Inflammatory macrophage (primary cell): ENCODE data around the gene DZIP1L.
"Not testable (repeated sequence)": the region's sequence is repeated elsewhere in the genome, so short reads cannot be mapped to it uniquely, and the experiment has no call there.

Experiments
- DNase-seq, 2 donors: peaks; one replicate each; pipeline ENCODE4 v3.0.0-alpha.2; 2020 to 2022

Gene DZIP1L

DNA sequence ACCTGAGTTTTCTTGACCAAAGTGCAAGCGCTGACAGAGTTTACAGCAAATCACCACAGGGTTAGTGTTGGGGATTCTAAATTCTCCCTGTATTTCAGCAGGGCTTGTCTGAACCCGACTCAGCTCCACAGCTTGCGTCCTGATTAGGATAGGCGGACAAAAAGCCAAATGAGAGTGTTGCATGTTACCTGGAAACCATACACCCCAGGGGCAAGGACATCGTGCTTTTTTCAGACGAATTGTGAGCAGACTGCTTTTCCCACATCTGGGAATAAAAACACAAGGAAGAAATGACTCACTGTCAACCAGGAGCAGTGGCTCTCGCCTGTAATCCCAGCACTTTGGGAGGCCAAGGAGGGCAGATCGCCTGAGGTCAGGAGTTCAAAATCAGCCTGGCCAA is 3.0 kb downstream of the DZIP1L start:
- no peak for DNase-seq

DNA sequence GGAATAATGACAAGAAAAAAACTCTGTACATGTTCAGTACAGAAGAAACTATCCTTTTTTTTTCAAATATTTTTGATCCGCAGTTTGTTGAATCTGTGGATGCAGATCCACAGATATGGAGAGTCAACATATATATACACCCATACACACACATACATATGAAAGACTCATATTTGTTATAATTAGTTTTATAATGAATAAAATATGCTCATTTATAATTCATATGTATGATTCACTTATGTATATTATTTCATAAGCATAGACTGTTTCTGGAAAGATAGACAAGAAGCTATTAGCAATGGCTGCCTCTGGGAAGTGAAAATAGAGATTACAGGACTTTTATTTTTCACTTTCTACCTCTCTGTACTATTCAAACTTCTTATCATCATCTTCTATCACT is 9.8 kb downstream of the DZIP1L start:
- DNase-seq, result no peak

DNA sequence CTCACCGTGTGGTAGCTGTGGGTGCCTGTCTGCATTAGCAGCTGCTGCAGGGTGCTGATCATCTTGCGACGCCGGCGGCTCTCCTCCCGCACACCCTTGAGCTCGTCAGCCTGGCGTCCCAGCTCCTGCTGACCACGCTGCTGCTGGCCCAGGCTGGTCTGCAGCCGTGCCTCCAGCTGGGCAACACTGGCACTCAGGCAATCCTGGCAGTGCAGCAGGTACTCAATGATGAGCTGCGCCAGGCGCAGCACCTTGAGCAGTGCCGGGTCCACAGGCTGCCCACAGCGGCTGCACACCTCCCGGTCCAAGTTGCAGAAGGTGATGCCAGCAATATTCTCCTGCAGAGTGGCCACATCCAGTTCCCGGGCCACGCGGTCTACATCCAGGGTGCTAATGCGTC is 11.9 kb downstream of the DZIP1L start:
- DNase-seq, result no peak

DNA sequence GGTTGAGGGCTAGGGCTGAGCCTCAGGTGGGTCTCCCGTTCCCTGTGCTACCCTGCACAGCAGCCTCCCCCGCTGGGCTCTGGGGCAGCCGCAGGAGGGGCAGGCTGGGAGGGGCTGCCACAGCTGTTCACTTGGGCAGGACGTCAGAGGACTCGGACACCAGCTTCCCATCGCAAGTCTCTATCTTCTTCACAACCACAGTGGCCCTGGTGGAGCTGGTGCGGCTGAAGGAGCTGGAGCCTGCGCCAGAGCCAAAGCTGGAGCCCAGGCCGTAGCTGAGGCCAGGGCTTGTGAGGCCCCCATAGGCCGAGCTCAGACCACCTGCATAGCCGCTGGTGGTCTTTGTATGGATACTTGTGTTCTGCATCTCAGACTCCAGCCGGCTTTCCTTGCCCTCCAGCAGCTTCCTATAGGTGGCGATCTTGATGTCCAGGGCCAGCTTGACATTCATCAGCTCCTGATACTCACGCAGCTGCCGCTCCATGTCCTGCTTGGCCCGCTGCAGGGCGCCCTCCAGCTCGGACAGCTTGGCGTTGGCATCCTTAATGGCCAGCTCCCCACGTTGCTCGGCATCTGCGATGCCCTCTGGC is 14.0 kb downstream of the DZIP1L start:
- peak in 1 of 2 donors; percentile 15 for DNase-seq

DNA sequence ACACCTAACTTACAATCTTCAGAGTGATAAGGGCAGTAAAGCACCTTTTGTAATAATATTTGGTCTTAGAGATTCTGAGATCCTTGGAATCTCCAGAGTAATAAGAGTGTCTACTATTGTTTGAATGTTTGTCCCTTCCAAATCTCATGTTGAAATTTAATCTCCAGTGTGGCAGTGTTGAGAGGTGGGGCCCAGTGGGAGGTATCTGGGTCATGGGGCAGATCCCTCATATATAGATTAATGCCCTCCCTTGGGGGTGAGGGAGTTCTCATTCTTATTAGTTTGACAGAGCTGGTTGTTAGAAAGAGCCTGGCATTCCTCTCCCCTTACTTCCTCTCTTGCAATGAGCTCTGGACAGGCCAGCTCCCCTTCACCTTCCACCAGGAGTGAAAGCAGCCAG is 16.0 kb downstream of the DZIP1L start:
- no peak for DNase-seq

DNA sequence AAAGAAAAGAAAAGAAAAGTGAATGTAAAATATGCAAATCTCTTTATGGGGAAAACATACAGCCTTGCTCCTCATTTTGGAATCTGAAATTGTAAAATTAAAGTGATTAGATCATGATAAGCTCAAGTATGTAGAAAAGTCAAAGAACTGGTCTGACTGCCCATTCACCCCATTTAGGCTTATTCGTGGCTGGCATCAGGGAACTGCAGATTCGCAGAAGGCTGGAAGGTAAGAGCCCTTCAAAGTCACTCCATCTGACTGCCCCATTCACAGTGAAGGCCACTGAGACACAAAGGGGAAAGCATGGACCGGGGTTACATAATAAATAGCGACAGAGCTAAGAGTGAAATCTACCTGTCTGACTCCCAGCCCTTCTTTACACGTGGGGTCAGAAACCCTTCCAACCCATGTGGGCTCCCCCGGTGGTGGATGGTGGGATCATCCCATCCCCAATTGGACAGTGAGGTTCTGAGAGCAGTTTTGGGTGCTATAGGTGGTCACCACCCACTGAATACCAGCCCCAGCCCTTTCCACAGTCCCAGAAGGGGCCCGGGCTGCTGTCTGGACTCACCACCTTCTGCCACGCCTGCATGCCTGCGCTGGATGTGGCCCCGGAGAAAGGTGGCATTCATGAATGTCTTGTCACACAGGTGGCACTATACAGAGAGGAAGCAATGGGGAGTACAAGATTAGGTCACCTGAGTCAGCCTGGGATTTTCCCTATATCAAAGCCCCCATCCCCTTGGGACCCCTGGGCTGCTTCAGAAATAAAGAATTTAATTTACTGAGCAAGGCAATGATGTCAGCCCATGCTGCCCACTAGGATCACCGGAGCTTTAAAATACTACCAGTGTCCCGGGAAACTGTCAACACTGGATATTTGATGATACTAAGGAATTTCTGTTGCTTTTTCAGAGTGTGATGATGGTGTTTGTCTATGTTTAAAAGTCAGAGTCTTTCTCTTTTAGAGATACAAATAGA is 17.9 kb downstream of the DZIP1L start:
- no peak for DNase-seq

DNA sequence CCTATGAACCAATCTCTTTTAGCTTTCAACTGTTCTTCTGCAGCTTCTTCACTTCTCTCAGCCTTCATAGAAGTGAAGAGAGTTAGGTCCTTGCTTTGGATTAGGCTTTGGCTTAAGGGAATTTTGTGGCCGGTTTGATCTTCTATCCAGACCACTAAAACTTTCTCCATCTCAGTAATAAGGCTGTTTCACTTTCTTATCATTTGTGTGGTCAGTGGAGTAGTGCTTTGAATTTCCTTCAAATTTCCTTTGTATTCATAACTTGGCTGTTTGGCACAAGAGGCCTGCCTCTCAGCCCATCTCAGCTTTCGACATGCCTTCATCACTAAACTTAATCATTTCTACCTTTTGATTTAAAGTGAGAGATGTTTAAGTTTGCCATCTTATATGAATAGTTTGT is 21.7 kb downstream of the DZIP1L start:
- no peak for DNase-seq

DNA sequence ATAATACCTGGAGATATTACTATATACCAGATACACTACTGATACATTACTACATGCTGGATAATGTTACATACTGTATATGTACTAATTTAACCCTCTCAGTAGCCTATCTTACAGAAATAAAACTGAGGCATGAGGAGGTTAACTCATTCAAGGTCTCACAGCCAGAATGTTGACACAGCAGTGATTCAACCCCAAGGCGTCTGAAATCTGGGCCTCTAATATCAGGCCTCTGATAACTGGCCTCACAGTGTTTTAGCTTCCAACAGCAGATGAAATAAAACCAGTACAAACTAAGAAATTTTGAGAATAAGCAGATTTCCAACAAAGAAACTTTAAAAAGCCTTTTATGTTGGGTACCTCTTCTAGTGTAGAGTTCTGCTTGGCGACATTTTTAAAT is 23.4 kb downstream of the DZIP1L start:
- DNase-seq, result no peak

DNA sequence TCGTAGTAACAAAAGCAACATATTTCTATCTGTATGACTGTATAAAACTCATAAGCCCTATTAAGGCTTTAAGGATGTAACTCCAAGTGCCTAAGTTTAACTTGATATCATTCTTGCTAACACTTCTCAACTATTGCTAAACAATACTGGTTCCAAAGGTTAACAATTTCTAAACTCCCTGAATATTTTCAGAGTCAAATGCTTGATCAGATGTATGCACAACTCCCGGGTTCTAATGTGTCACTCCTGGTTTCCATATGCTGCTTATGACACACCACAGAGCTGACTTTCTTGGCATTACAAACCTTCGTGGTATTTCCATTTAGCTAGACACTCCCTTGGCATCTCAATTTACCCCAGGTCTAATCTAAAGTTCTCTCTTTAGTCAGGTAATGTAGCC is 26.3 kb downstream of the DZIP1L start:
- no peak for DNase-seq

- DNase-seq, result not testable (repeated sequence)
Observed at GRCh38 chr3:138085745-138086144, 29.7 kb downstream of the DZIP1L start.

- no peak for DNase-seq
Observed at GRCh38 chr3:138084196-138084595, 31.2 kb downstream of the DZIP1L start.

GRCh38 chr3:138082992-138083386 is 32.4 kb downstream of the DZIP1L start:
- no peak for DNase-seq

- no peak for DNase-seq
Observed at GRCh38 chr3:138082085-138082991, 33.1 kb downstream of the DZIP1L start.

GRCh38 chr3:138081371-138082084 is 33.9 kb downstream of the DZIP1L start:
- DNase-seq, result no peak

DNA sequence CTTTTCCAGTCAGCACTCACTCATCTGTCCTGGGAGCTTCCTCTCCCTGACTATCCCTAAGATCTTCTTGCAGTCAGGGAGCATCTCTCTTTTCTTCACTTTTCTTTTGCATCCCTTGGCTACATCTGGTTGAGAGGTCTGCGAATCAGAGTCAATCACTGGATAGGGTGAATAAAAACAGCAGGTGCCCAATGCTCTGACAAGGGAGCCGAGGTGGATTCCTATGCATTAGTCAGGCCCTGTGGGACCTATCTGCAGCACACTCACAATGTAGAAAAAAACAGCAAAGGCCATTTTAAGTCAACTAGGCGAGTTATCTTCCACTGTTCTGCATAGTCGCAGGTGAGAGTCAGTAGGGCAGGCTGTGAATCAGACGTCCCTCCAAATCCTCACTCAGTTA is 35.5 kb downstream of the DZIP1L start:
- no peak for DNase-seq

- peak; percentile 24 to 61 for DNase-seq
Observed at GRCh38 chr3:138078901-138079344, 36.5 kb downstream of the DZIP1L start.

DNA sequence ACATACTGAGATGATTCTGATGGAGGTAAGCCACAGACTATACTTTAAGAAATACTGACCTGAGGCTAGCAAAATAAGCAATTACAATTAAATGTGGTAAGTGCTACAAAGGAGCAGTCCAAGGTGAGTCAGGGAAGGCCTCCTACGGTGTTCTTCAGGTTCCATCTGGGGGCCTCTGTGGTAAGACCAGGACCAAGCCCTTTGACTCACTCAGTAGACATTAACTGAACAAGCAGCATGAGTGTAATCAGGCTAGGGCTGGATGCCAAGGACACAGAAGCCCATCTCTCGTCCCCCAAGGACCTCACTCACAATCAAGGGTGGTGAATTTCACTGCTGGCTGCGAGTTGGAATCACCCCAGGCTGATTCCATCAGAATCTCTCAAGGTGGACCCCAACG is 37.3 kb downstream of the DZIP1L start:
- no peak for DNase-seq

- no peak for DNase-seq
Observed at GRCh38 chr3:138072796-138073195, 42.6 kb downstream of the DZIP1L start.

DNA sequence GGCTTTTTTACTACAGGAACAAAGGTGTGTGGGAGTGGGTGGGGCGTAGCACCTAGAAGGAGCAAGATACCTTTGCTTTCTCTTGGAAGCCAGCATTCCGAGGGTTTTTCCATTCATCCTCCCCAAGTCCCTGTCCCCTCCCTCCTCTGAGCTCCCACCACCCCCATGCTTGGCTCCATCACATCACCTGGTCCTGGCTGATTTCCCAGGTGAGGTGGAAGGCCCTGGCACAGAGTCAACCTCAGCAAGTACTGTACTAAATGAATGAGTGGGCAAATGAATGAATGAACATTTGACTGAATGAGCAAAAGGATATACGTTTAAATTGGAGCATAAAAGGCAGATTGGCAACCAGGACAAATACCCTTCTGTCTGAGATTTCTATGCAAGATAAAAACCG is 45.4 kb downstream of the DZIP1L start:
- DNase-seq, result no peak

DNA sequence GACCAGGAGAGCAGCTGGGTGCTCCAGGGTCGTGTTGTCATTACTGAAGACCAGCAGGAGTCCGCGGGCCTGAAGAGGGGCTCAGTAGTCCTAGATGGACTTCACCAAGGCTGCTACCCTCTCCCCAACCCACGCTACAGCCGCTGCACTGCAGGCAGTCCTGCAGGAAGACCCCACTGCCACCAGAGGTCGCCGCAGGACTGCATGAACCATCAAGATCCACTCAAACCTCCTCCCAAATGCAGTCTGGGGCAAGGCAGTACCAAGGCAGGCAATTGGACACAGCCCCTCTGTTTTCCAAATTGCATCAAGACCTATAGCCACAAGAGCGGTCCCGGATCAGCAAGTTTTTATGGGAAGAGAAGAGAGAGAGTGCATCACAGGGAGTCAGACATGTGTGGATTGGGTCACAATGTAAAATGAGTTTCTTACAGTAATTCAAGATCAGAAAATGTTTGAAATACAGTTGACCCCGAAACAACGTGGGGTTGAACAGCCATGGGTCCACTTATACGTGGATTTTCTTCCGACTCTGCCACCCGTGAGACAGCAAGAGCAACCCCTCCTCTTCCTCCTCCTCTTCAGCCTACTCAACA is 46.7 kb downstream of the DZIP1L start:
- DNase-seq, result peak; percentile 76 to 86

- no peak for DNase-seq
Observed at GRCh38 chr3:138068046-138068445, 47.4 kb downstream of the DZIP1L start.

DNA sequence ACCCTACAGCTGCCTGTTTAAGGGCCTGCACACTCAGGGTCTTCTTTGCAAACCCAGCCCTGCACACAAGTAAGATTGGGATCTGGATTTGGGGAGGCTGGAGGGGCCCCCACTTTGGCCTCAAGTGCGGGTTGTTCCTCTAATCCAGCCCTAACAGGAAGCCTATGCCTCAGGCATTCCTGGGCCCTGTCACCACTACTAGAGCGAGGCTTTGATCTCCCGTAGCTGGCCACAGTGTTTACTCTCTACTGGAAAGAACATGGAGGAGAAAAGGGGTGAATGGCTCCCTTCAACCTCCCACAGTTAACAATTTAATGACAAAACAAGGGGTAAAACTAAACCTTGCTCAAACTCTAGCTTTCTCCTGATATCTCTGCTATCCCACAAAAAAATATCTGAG is 48.4 kb downstream of the DZIP1L start:
- no peak for DNase-seq
